Measurements from ENCODE around the gene PPP2R5E.
A peak's percentile ranks its signal among the peaks of the same experiment; 100 is the strongest.

Gene PPP2R5E

GRCh38 chr14:63438065-63438757, 105.0 kb downstream of the PPP2R5E start:
- peak; percentile 98 for DNase-seq (ENCODE audit: low read depth)
- TF ChIP-seq CTCF (IDR thresholded peaks at IDR 0.05; ENCODE audit: low read length, missing control alignments) = peak; percentile 30
- peak overlapping the region; percentile 61 for H3K4me3 ChIP-seq (replicated peaks; ENCODE audit: low read depth, low read length)

- no peak for TF ChIP-seq CTCF (IDR thresholded peaks at IDR 0.05; ENCODE audit: low read length, missing control alignments)
- no peak for DNase-seq (ENCODE audit: low read depth)
- H3K4me3 ChIP-seq (replicated peaks; ENCODE audit: low read depth, low read length) = no peak overlapping the region
Observed at GRCh38 chr14:63436286-63437098, 106.7 kb downstream of the PPP2R5E start.

- TF ChIP-seq CTCF (IDR thresholded peaks at IDR 0.05; ENCODE audit: low read length, missing control alignments) = no peak
- no peak overlapping the region for H3K4me3 ChIP-seq (replicated peaks; ENCODE audit: low read depth, low read length)
- peak; percentile 67 for DNase-seq (ENCODE audit: low read depth)
Observed at GRCh38 chr14:63435838-63436237, 107.3 kb downstream of the PPP2R5E start.

- no peak overlapping the region for H3K4me3 ChIP-seq (replicated peaks; ENCODE audit: low read depth, low read length)
- no peak for DNase-seq (ENCODE audit: low read depth)
- no peak for TF ChIP-seq CTCF (IDR thresholded peaks at IDR 0.05; ENCODE audit: low read length, missing control alignments)
Observed at GRCh38 chr14:63435204-63435603, 108.0 kb downstream of the PPP2R5E start.

- TF ChIP-seq CTCF (IDR thresholded peaks at IDR 0.05; ENCODE audit: low read length, missing control alignments) = no peak
- H3K4me3 ChIP-seq (replicated peaks; ENCODE audit: low read depth, low read length) = no peak overlapping the region
- no peak for DNase-seq (ENCODE audit: low read depth)
Observed at GRCh38 chr14:63432888-63433552, 110.2 kb downstream of the PPP2R5E start.

- no peak for DNase-seq (ENCODE audit: low read depth)
Observed at GRCh38 chr14:63432228-63432627, 110.9 kb downstream of the PPP2R5E start.

More at GRCh38 chr14:63432228-63432627, 110.9 kb downstream of the PPP2R5E start:
- TF ChIP-seq CTCF (IDR thresholded peaks at IDR 0.05; ENCODE audit: low read length, missing control alignments) = no peak
- H3K4me3 ChIP-seq (replicated peaks; ENCODE audit: low read depth, low read length) = no peak overlapping the region

Data from fibroblast of pulmonary artery (primary cell).